Stimulated activated CD4-positive, alpha-beta T cell treated with anti-CD3 and anti-CD28 coated beads, Interleukin-15, amount 100 ng/mL, for 48 hours (primary cell): Measurements from ENCODE around the gene PREP.

Experiments used
- DNase-seq, 2 donors: peaks; one replicate each; pipeline ENCODE4 v3.0.0-alpha.2; 2020; ENCODE audit warnings: low read depth in 2 of 2

PREP gene

GRCh38 chr6:105310371-105310770 lies 92.5 kb downstream of the PREP start:
- no peak for DNase-seq

GRCh38 chr6:105308840-105309239 lies 94.0 kb downstream of the PREP start:
- DNase-seq = no peak

GRCh38 chr6:105305521-105305920 lies 97.4 kb downstream of the PREP start:
- DNase-seq = no peak

- no peak for DNase-seq
These were observed 98.1 kb downstream of the PREP start for GRCh38 chr6:105304825-105305224.

- no peak for DNase-seq
These were observed 98.5 kb downstream of the PREP start for GRCh38 chr6:105304366-105304765.

- no peak for DNase-seq
These were observed 100.2 kb downstream of the PREP start for GRCh38 chr6:105302617-105303128.

- DNase-seq = no peak
These were observed 100.9 kb downstream of the PREP start for GRCh38 chr6:105301756-105302616.

- no peak for DNase-seq
These were observed 101.8 kb downstream of the PREP start for GRCh38 chr6:105301072-105301503.

GRCh38 chr6:105300090-105300489 lies 102.8 kb downstream of the PREP start:
- no peak for DNase-seq

GRCh38 chr6:105294129-105294528 lies 108.8 kb downstream of the PREP start:
- DNase-seq = no peak

- DNase-seq = no peak
These were observed 110.1 kb downstream of the PREP start for GRCh38 chr6:105292689-105293339.

- DNase-seq = no peak
These were observed 111.4 kb downstream of the PREP start for GRCh38 chr6:105291525-105291924.

GRCh38 chr6:105282631-105283585 lies 120.0 kb downstream of the PREP start:
- DNase-seq = no peak

- DNase-seq = no peak
These were observed 122.8 kb downstream of the PREP start for GRCh38 chr6:105280033-105280432.

GRCh38 chr6:105279463-105279862 lies 123.4 kb downstream of the PREP start:
- DNase-seq = no peak

- DNase-seq = no peak
These were observed 124.1 kb downstream of the PREP start for GRCh38 chr6:105278813-105279212.

GRCh38 chr6:105278035-105278434 lies 124.8 kb downstream of the PREP start:
- DNase-seq = no peak

- no peak for DNase-seq
These were observed 126.5 kb downstream of the PREP start for GRCh38 chr6:105276374-105276773.

GRCh38 chr6:105275542-105275941 lies 127.3 kb downstream of the PREP start:
- no peak for DNase-seq

- no peak for DNase-seq
These were observed 128.2 kb downstream of the PREP start for GRCh38 chr6:105274678-105275077.

GRCh38 chr6:105273589-105273988 lies 129.3 kb downstream of the PREP start:
- DNase-seq = no peak

GRCh38 chr6:105272786-105273185 lies 130.1 kb downstream of the PREP start:
- no peak for DNase-seq
